IMR-90 (cell line): ENCODE data around the gene CCDC177. TPM values are rescaled to one million over a fixed set of nuclear protein-coding genes. Genes with fewer than 3 reads are reported as not detected.

Experiments
- ATAC-seq: fragments of 200-7000 bp; cut with Tn5 transposase; 2 replicates; pipeline ENCODE4 v1.9.1; 2020; ENCODE audit warnings: low read depth, mild to moderate bottlenecking, moderate library complexity
- BruUV-seq: library from RNA; stranded (reverse); fragments of 400-500 nt; replicated peaks from 2 replicates; lab custom pipeline; 2021; lab: Mats Ljungman, UMichigan
- CTCF ChIA-PET: fragments of 300-600 bp; formaldehyde crosslinking; extraction: SDS; loops from one replicate; lab custom pipeline; 2021; ENCODE audit warnings: antibody characterized with exemption; lab: Yijun Ruan, JAX
- POLR2A ChIA-PET: fragments of 300-600 bp; sonication (Branson Sonifier 250); formaldehyde crosslinking; loops from one replicate; lab custom pipeline; 2022; ENCODE audit warnings: antibody characterized with exemption; ENCODE audit not compliant: unreplicated experiment; lab: Charles Lee
- DNase-seq: peaks from one replicate; pipeline ENCODE4 v3.0.0; 2013
- H2AFZ ChIP-seq: replicated peaks from 2 replicates; pipeline ENCODE3; 2013; ENCODE audit warnings: low read length, mild to moderate bottlenecking; ENCODE audit not compliant: poor library complexity
- H2AK5ac ChIP-seq: 2 replicates; pipeline ENCODE4 v1.6.1; 2013; ENCODE audit warnings: low read depth, low read length, inconsistent platforms
- H2AK9ac ChIP-seq: replicated peaks from 2 replicates; pipeline ENCODE3; 2013; ENCODE audit warnings: mild to moderate bottlenecking, low read depth, low read length, moderate library complexity; ENCODE audit not compliant: poor library complexity
- H2BK120ac ChIP-seq: 2 replicates; pipeline ENCODE4 v1.6.1; 2013; ENCODE audit warnings: low read depth, low read length, inconsistent platforms
- H2BK15ac ChIP-seq: 3 replicates; pipeline ENCODE4 v1.6.1; 2013; ENCODE audit warnings: low read depth, low read length, inconsistent platforms
- H2BK20ac ChIP-seq: 2 replicates; pipeline ENCODE4 v1.6.1; 2013; ENCODE audit warnings: low read depth, mild to moderate bottlenecking, inconsistent platforms, low read length, moderate library complexity
- H2BK5ac ChIP-seq: 2 replicates; pipeline ENCODE4 v1.6.1; 2013; ENCODE audit warnings: mild to moderate bottlenecking, low read depth, low read length, inconsistent platforms; ENCODE audit not compliant: poor library complexity, severe bottlenecking
- H3K14ac ChIP-seq: replicated peaks from 2 replicates; pipeline ENCODE4 v1.6.1; 2013; ENCODE audit warnings: low read depth, low read length, inconsistent platforms
- H3K18ac ChIP-seq: 2 replicates; pipeline ENCODE4 v1.6.1; 2013; ENCODE audit warnings: low read depth, low read length, control low read depth
- H3K23ac ChIP-seq: 2 replicates; pipeline ENCODE4 v1.6.1; 2013; ENCODE audit warnings: low read depth, low read length, inconsistent platforms
- H3K27ac ChIP-seq: 2 replicates; pipeline ENCODE4 v1.5.1; 2013; ENCODE audit warnings: mild to moderate bottlenecking, control low read depth, low read length; ENCODE audit not compliant: insufficient read depth
- H3K27me3 ChIP-seq: 2 replicates; pipeline ENCODE4 v1.6.1; 2013; ENCODE audit warnings: low read length; ENCODE audit not compliant: control insufficient read depth, insufficient read depth
- H3K36me3 ChIP-seq: 2 replicates; pipeline ENCODE4 v1.6.1; 2013; ENCODE audit warnings: low read length, mixed read lengths; ENCODE audit not compliant: control insufficient read depth, insufficient read depth
- H3K4ac ChIP-seq: 2 replicates; pipeline ENCODE4 v1.6.1; 2013; ENCODE audit warnings: low read depth, low read length, inconsistent platforms
- H3K4me1 ChIP-seq: 2 replicates; pipeline ENCODE4 v1.6.1; 2013; ENCODE audit warnings: low read length, mixed read lengths; ENCODE audit not compliant: control insufficient read depth, insufficient read depth
- H3K4me2 ChIP-seq: 2 replicates; pipeline ENCODE4 v1.6.1; 2013; ENCODE audit warnings: low read depth, mild to moderate bottlenecking, control low read depth, low read length, moderate library complexity
- H3K4me3 ChIP-seq: 2 replicates; pipeline ENCODE4 v1.5.1; 2013; ENCODE audit warnings: low read depth, mild to moderate bottlenecking, control low read depth, low read length, moderate library complexity; ENCODE audit not compliant: insufficient read depth
- H3K56ac ChIP-seq: 2 replicates; pipeline ENCODE4 v1.6.1; 2013; ENCODE audit warnings: low read length, inconsistent platforms; ENCODE audit not compliant: insufficient read depth; ENCODE audit errors: extremely low read depth
- H3K79me1 ChIP-seq, 2 experiments: 2 replicates each; pipeline ENCODE4 v1.6.1; 2013; ENCODE audit warnings: low read length in 2 of 2, inconsistent platforms in 1 of 2, low read depth in 1 of 2
- H3K9ac ChIP-seq: 2 replicates; pipeline ENCODE4 v1.6.1; 2013; ENCODE audit warnings: low read depth, low read length, control low read depth
- H3K9me1 ChIP-seq: 2 replicates; pipeline ENCODE4 v1.6.1; 2013; ENCODE audit warnings: low read length, inconsistent platforms; ENCODE audit not compliant: insufficient read depth
- H3K9me3 ChIP-seq: 2 replicates; pipeline ENCODE4 v1.6.1; 2013; ENCODE audit warnings: low read length; ENCODE audit not compliant: control insufficient read depth, insufficient read depth
- H4K20me1 ChIP-seq: 2 replicates; pipeline ENCODE4 v1.6.1; 2013; ENCODE audit warnings: low read length, inconsistent platforms; ENCODE audit not compliant: insufficient read depth
- H4K5ac ChIP-seq: 2 replicates; pipeline ENCODE4 v1.6.1; 2013; ENCODE audit warnings: mild to moderate bottlenecking, low read depth, low read length, control low read depth
- H4K8ac ChIP-seq, 2 experiments: 2 replicates each; pipeline ENCODE4 v1.6.1; 2013; ENCODE audit warnings: low read depth in 2 of 2, low read length in 2 of 2, control low read depth in 1 of 2, inconsistent platforms in 1 of 2
- H4K91ac ChIP-seq: 2 replicates; pipeline ENCODE4 v1.6.1; 2013; ENCODE audit warnings: low read depth, low read length, inconsistent platforms; ENCODE audit not compliant: insufficient read depth
- BHLHE40 ChIP-seq: fragments of 150-350 bp; IDR thresholded peaks from 2 replicates; pipeline ENCODE4 v1.6.1; 2016; ENCODE audit warnings: mild to moderate bottlenecking, low read depth, low read length
- CEBPB ChIP-seq: IDR thresholded peaks from 2 replicates; pipeline ENCODE4 v1.6.1; 2012; ENCODE audit warnings: low read depth, low read length, improper control_type of control experiment
- CHD1 ChIP-seq: IDR thresholded peaks from 2 replicates; pipeline ENCODE4 v1.6.1; 2012; ENCODE audit warnings: low read depth, low read length, improper control_type of control experiment
- CTCF ChIP-seq: conservative IDR thresholded peaks from 2 replicates; pipeline ENCODE4 v1.5.1; 2012; ENCODE audit warnings: mild to moderate bottlenecking, low read depth, low read length, improper control_type of control experiment
- ELK1 ChIP-seq: fragments of 150-350 bp; IDR thresholded peaks from 2 replicates; pipeline ENCODE4 v1.6.1; 2016; ENCODE audit warnings: low read depth, mild to moderate bottlenecking, low read length, moderate library complexity, borderline replicate concordance
- FOS ChIP-seq: fragments of 150-350 bp; IDR thresholded peaks from 2 replicates; pipeline ENCODE4 v1.6.1; 2016; ENCODE audit warnings: low read depth, low read length
- MAFK ChIP-seq: IDR thresholded peaks from 2 replicates; pipeline ENCODE4 v1.6.1; 2012; ENCODE audit warnings: low read depth, low read length, improper control_type of control experiment
- MAZ ChIP-seq: IDR thresholded peaks from 2 replicates; pipeline ENCODE4 v1.6.1; 2012; ENCODE audit warnings: low read depth, mild to moderate bottlenecking, low read length, improper control_type of control experiment, moderate library complexity, borderline replicate concordance
- MXI1 ChIP-seq: IDR thresholded peaks from 2 replicates; pipeline ENCODE4 v1.6.1; 2012; ENCODE audit warnings: low read depth, mild to moderate bottlenecking, low read length, moderate library complexity, borderline replicate concordance
- NFE2L2 ChIP-seq: fragments of 150-350 bp; IDR thresholded peaks from 2 replicates; pipeline ENCODE4 v1.6.1; 2016; ENCODE audit warnings: low read depth, mild to moderate bottlenecking, low read length
- POLR2A ChIP-seq: IDR thresholded peaks from 2 replicates; pipeline ENCODE4 v1.6.1; 2012; ENCODE audit warnings: mild to moderate bottlenecking, low read depth, low read length
- RAD21 ChIP-seq: IDR thresholded peaks from 2 replicates; pipeline ENCODE4 v1.6.1; 2012; ENCODE audit warnings: low read length, improper control_type of control experiment
- RCOR1 ChIP-seq: IDR thresholded peaks from 2 replicates; pipeline ENCODE4 v1.6.1; 2012; ENCODE audit warnings: mild to moderate bottlenecking, low read length, improper control_type of control experiment; ENCODE audit not compliant: insufficient replicate concordance
- RFX5 ChIP-seq: IDR thresholded peaks from 2 replicates; pipeline ENCODE4 v1.8.0; 2012; ENCODE audit warnings: low read depth, mild to moderate bottlenecking, low read length, moderate library complexity
- SMC3 ChIP-seq: fragments of 150-350 bp; IDR thresholded peaks from 2 replicates; pipeline ENCODE4 v1.6.1; 2016; ENCODE audit warnings: low read depth, mild to moderate bottlenecking, antibody characterized with exemption, low read length, moderate library complexity
- USF2 ChIP-seq: fragments of 150-350 bp; IDR thresholded peaks from 2 replicates; pipeline ENCODE4 v1.6.1; 2017; ENCODE audit warnings: mild to moderate bottlenecking, antibody characterized with exemption, low read length, low read depth
- WGBS, 2 experiments: methylation state at CpG; one replicate each; pipeline versions ENCODE4 v1.1.5 to v1.1.7; 2013; ENCODE audit warnings: missing lambda C conversion rate in 2 of 2; ENCODE audit not compliant: insufficient read length in 1 of 2; ENCODE audit errors: extremely low coverage in 2 of 2; 5-methylcytosine and 5-hydroxymethylcytosine counted together
- dilution Hi-C: fragments of 300-500 bp; cut with HindIII; formaldehyde crosslinking; loops from one replicate; pipeline ENCODE4 v1.14.3; 2018; ENCODE audit warnings: low sequenced_read_pairs; ENCODE audit not compliant: unreplicated experiment
- in situ Hi-C: fragments of 300-500 bp; cut with MboI; formaldehyde crosslinking; loops from 3 replicates; pipeline ENCODE4 v1.14.3; 2019; ENCODE audit warnings: low sequenced_read_pairs, inconsistent platforms, mixed read lengths
- intact Hi-C: fragments of 100-400 bp; cut with micrococcal nuclease; formaldehyde crosslinking; loops from 2 replicates; pipeline ENCODE4 v1.10.0; 2022
- polyA plus RNA-seq, 3 experiments: library from polyadenylated mRNA; depleted of rRNA; stranded (reverse); fragments of >200 nt; gene quantifications; 2 replicates each; pipeline ENCODE4 v1.2.3, GENCODE V29; 2012; ENCODE audit warnings: low replicate concordance in 1 of 3
- total RNA-seq: library from RNA; depleted of rRNA; stranded (reverse); fragments of >200 nt; gene quantifications from 2 replicates; pipeline ENCODE4 v1.2.3, GENCODE V29; 2012

The CCDC177 gene
- total and polyA plus RNA-seq, 2 of the 4 experiments (the other 2 are of a cell fraction), result not detected

GRCh38 chr14:69540654-69541335, 33.9 kb downstream of the CCDC177 start:
- H3K14ac ChIP-seq, result no peak overlapping the region
- H3K9ac ChIP-seq, result no peak overlapping the region
- H4K20me1 ChIP-seq, result no peaks in the 10 kb centered on the region
- in situ Hi-C loops, result no loop called here
- no peaks in the 10 kb centered on the region for H3K4me1 ChIP-seq
- no peak overlapping the region for H3K23ac ChIP-seq
- 50% methylated on average over 2 of the region's 5 CpGs; no CpG with 5 or more reads in 1 of the 2 experiments for WGBS, 2 experiments
- dilution Hi-C loops, result no loop called here
- intact Hi-C loops, result no loop called here
- H2BK20ac ChIP-seq, result no peak overlapping the region
- no peak overlapping the region for H4K91ac ChIP-seq
- no peak overlapping the region for H2AFZ ChIP-seq
- no peak overlapping the region for H2AK9ac ChIP-seq
- H3K27ac ChIP-seq, result no peak overlapping the region
- no peak overlapping the region for H3K18ac ChIP-seq
- H3K36me3 ChIP-seq, result no peaks in the 10 kb centered on the region
- ATAC-seq (no peak), DNase-seq (no peak)
- ChIA-PET CTCF (no interaction called here), POLR2A (interaction anchor here (0.6 kb wide), 1 partner anchor 23 kb away, joined by 3 read pairs; no protein-coding TSS in a partner anchor)
- no peak overlapping the region for H2AK5ac ChIP-seq
- no peak overlapping the region for H2BK5ac ChIP-seq
- H4K5ac ChIP-seq, result no peak overlapping the region
- H3K9me3 ChIP-seq, result peaks cover 5% of the 10 kb centered on the region; the same call in 1 of the 2 replicates
- peaks cover 22% of the 10 kb centered on the region for H3K27me3 ChIP-seq
- H3K9me1 ChIP-seq, result no peaks in the 10 kb centered on the region
- no peak overlapping the region for H4K8ac ChIP-seq
- no peak overlapping the region for H3K56ac ChIP-seq
- no peak overlapping the region for H3K4ac ChIP-seq
- H3K4me3 ChIP-seq, result no peak overlapping the region
- no peak overlapping the region for H2BK120ac ChIP-seq
- no peaks in the 10 kb centered on the region for H3K79me1 ChIP-seq
- no peak overlapping the region for H2BK15ac ChIP-seq
- TF ChIP-seq MAFK (no peak), RCOR1 (no peak), POLR2A (no peak), USF2 (no peak), MAZ (no peak), RAD21 (no peak), BHLHE40 (no peak), CTCF (no peak), FOS (no peak), RFX5 (no peak), ELK1 (no peak), NFE2L2 (no peak), CHD1 (no peak), MXI1 (no peak), SMC3 (no peak), CEBPB (no peak)
- BruUV-seq, result no TSS peak
- H3K4me2 ChIP-seq, result no peak overlapping the region
